GM18505 (cell line): ENCODE measurements around the gene SETBP1.

Experiments
- ATAC-seq: cut with Tn5 transposase; IDR thresholded peaks from one replicate; pipeline ENCODE4 v1.9.1; 2021; ENCODE audit not compliant: unreplicated experiment
- POLR2A ChIP-seq: IDR thresholded peaks from 4 replicates; pipeline ENCODE4 v1.6.1; 2011; ENCODE audit warnings: borderline replicate concordance; ENCODE audit not compliant: insufficient read depth, insufficient read length; ENCODE audit errors: extremely low read depth

SETBP1 gene

GRCh38 chr18:44922968-44923367, 242.3 kb downstream of the SETBP1 start:
- TF ChIP-seq POLR2A = no peak
- no peak for ATAC-seq

- TF ChIP-seq POLR2A = no peak
- no peak for ATAC-seq
Measured at GRCh38 chr18:44924785-44925499, 244.3 kb downstream of the SETBP1 start.

GRCh38 chr18:44927127-44927849, 246.6 kb downstream of the SETBP1 start:
- ATAC-seq = no peak
- TF ChIP-seq POLR2A = no peak

GRCh38 chr18:44934901-44935300, 254.2 kb downstream of the SETBP1 start:
- no peak for ATAC-seq
- TF ChIP-seq POLR2A = no peak

- no peak for ATAC-seq
- TF ChIP-seq POLR2A = no peak
Measured at GRCh38 chr18:44935455-44935854, 254.8 kb downstream of the SETBP1 start.

- no peak for ATAC-seq
Measured at GRCh38 chr18:44936485-44936884, 255.8 kb downstream of the SETBP1 start.

GRCh38 chr18:44937960-44938719, 257.5 kb downstream of the SETBP1 start:
- no peak for TF ChIP-seq POLR2A
- no peak for ATAC-seq

More at GRCh38 chr18:44936485-44936884, 255.8 kb downstream of the SETBP1 start:
- no peak for TF ChIP-seq POLR2A

- no peak for TF ChIP-seq POLR2A
- ATAC-seq = no peak
Measured at GRCh38 chr18:44938720-44939665, 258.3 kb downstream of the SETBP1 start.

- ATAC-seq = no peak
- TF ChIP-seq POLR2A = no peak
Measured at GRCh38 chr18:44941516-44941915, 260.8 kb downstream of the SETBP1 start.

- ATAC-seq = no peak
- no peak for TF ChIP-seq POLR2A
Measured at GRCh38 chr18:44942073-44942472, 261.4 kb downstream of the SETBP1 start.

- no peak for TF ChIP-seq POLR2A
Measured at GRCh38 chr18:44943311-44943881, 262.7 kb downstream of the SETBP1 start.

GRCh38 chr18:44944461-44944860, 263.8 kb downstream of the SETBP1 start:
- no peak for TF ChIP-seq POLR2A
- no peak for ATAC-seq

More at GRCh38 chr18:44943311-44943881, 262.7 kb downstream of the SETBP1 start:
- no peak for ATAC-seq
